GM21528 (cell line): ENCODE data around the gene GNAL.
A peak's percentile ranks its signal among the peaks of the same experiment; 100 is the strongest.
"Not testable (repeated sequence)": the region's sequence is repeated elsewhere in the genome, so short reads cannot be mapped to it uniquely, and the experiment has no call there.

Experiments
- ATAC-seq: cut with Tn5 transposase; IDR thresholded peaks from one replicate; pipeline ENCODE4 v1.9.1; 2021; ENCODE audit warnings: mild to moderate bottlenecking, moderate library complexity; ENCODE audit not compliant: unreplicated experiment, low FRiP score

Gene GNAL

GRCh38 chr18:11668441-11669169 is 20.5 kb upstream of the GNAL start:
- ATAC-seq = no peak

DNA sequence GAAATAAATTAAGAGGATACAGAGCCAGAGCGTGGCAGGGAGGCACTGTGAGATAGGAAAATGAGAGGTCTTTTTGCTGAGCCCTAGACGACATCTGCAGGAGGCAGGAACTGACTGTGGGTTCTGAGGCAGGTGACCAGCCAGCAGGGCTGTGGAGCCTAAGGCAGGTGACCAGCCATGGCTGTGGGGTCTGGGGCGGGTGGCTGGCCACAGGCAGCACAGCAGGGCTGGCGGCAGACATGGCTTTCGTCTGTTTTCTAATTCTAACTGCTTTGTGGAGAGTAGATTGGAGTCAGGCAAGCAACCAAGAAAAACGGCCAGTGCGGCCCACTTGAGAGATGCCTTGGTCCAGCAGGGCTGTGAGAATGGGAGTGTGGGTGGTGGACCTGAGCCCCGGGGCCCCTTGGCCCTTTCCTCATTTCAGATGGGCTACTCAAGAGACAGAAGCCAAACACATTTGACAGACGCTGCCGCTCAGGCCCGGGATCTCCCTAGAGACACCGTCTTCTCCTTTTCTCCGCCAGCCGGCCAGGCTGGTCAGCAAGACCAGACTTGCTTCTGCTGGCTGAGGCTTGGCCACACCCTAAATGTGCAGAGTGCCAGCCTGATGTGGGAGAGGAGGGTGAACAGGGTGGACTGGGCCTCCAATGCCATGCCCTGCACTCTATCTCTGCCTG is 19.7 kb upstream of the GNAL start:
- ATAC-seq = no peak

DNA sequence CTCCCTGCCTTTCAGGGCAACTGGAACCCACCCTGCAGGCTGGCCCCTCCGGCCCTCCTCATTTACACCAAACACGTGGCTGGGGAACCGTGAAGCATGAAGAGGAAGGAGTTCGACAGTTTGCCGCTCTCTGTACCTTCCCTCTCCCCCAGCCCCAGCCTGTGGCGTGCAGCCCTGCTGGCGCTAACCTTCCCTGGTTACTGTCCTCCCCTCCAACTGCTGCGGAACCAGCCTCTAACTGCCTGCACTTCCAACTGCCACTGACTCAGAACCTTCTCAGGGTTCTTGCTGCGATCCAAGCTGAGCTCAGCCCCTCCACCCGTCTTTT is 19.2 kb upstream of the GNAL start:
- ATAC-seq = no peak

- ATAC-seq = no peak
Observed at GRCh38 chr18:11671156-11671555, 17.9 kb upstream of the GNAL start.

GRCh38 chr18:11672198-11672597 is 16.9 kb upstream of the GNAL start:
- ATAC-seq = no peak

DNA sequence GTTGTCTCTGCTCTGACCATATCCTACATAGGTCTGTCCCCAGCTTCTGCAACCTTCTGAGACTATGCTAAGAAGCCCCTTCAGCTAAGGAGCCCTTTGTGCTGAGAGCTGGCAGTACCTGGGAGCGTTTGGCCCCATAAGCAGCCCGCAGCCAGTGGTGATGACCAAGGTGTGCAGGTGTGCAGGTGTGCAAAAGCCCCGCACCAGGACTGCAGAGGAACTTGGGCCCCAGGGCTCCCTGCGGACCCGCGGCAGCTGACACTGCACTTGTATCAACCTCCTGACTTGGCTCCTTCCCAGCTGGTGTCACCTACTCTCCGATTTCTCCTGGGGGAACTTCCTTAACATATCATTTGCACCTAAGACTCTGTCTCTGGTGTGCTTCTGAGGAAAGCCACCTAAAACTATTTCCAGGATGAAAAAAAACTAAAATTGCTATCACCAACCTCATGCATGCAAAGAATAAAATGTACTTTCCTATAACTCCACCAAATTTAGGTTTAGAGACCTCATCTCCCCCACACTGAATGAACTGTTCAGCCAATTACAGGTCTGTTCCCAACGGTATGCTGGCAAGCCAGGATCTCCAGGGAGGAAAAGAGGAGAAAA is 16.1 kb upstream of the GNAL start:
- no peak for ATAC-seq

GRCh38 chr18:11673560-11673959 is 15.5 kb upstream of the GNAL start:
- ATAC-seq = no peak

GRCh38 chr18:11674119-11674518 is 14.9 kb upstream of the GNAL start:
- no peak for ATAC-seq

DNA sequence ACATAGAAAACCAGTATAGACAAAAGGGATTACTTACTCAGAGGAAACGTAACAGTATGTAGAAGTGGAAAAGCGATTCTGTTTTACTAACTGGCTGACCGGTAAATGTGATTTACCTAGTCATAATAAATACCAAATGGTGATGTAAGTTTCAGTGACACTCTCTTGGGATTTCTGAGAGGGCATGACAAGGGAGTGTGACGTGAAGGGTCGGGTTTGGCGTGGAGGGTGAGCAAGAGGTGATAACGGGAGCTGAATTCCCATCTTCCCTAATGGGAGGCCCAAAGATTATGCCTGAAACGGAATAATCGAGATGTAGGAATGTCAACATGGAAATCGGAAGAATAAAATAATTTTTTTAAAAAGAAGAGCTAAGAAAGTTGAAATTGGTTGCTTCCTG is 12.7 kb upstream of the GNAL start:
- no peak for ATAC-seq

DNA sequence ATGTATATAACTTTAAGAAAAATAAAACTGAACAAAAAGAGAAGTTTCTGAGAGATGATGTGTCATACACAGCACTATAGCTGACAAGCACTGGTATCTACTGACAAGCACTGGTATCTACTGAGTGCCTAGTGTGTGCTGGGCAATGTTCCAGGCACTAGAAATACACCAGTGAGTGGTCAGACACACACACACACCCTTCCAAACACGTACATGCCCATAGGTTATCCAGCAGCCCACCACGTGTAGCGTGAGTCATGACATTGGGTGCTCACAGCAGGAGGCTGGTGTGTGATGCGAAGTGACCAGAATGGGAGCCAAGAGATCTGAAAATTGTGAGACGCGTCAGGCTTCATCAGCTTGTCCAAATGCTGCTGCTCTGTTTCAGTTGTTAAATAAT is 12.2 kb upstream of the GNAL start:
- ATAC-seq = no peak

GRCh38 chr18:11678211-11678610 is 10.9 kb upstream of the GNAL start:
- no peak for ATAC-seq

- peak; percentile 44 for ATAC-seq
Observed at GRCh38 chr18:11689669-11690565, 853 bp downstream of the GNAL start.

GRCh38 chr18:11690660-11691059 is 1.6 kb downstream of the GNAL start:
- not testable (repeated sequence) for ATAC-seq

DNA sequence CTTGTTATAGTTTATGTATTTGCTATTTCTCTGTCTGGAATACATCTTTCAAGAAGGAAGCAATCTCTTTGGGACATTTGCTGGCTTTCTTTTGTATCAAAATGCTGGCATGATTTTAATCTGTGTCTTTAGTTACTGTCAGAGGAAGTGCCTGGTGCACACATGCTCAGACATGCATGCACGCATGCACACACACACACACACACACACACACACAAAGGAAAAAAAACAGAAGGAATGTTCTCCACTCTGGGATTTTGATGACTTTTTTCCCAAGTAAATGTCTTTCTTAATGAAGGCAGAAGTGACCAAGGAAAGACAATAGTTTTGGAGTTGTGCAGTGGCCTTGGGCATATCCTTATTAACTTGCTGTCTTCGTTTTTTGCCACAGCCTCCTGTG is 6.7 kb downstream of the GNAL start:
- no peak for ATAC-seq

GRCh38 chr18:11696451-11696850 is 7.4 kb downstream of the GNAL start:
- no peak for ATAC-seq

GRCh38 chr18:11700876-11701275 is 11.8 kb downstream of the GNAL start:
- ATAC-seq = no peak

GRCh38 chr18:11710578-11710977 is 21.5 kb downstream of the GNAL start:
- no peak for ATAC-seq

DNA sequence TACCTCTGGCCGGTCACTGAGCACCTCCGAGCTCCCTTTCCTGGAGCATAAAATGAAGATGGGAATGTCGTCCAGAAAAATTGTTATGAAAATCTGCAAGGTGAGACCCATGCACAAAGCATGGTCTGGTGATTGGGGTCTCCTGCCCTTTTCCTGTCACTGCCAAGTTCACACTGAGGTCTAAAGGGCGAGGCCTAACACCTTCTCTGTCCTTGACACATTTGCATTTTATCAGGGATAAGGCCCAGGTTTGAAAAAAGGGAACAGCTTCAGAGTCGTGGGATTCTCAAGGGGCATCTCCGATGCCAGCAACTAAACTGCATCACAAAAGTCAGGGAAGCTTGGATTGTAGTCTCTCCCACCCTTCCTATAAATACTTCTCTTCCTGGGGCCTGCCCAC is 24.7 kb downstream of the GNAL start:
- ATAC-seq = no peak

DNA sequence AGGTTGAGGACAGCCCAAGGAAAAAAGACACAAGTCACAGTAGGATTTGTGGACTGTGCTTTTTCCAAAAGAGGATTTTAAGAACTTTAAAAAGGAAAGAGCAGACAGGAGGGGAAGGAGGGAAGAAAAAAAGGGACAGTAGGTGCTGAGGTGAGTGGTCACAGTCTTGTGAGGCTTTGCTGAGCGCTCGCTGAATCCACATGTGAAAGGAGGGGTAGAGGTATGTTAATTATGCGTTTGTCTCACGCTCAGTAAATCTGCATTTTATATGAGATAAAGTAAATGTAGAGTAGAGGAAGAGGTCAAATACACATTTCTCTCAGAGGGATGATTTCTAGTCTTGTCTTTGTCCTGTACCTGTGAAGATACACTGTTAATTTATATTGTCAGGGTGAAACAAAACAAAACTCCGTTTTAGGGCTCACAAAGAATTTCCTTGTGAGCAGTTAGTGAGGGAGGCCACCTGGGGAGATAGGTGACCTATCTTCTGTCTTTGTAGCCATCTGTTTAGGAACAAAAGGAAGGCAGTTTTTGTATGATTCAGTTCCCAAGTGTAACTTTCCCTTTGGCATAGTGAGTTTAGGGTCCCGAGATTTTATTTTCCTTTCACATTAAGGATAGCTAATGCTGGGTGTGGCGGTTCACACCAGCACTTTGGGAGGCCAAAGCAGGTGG is 25.3 kb downstream of the GNAL start:
- ATAC-seq = no peak

DNA sequence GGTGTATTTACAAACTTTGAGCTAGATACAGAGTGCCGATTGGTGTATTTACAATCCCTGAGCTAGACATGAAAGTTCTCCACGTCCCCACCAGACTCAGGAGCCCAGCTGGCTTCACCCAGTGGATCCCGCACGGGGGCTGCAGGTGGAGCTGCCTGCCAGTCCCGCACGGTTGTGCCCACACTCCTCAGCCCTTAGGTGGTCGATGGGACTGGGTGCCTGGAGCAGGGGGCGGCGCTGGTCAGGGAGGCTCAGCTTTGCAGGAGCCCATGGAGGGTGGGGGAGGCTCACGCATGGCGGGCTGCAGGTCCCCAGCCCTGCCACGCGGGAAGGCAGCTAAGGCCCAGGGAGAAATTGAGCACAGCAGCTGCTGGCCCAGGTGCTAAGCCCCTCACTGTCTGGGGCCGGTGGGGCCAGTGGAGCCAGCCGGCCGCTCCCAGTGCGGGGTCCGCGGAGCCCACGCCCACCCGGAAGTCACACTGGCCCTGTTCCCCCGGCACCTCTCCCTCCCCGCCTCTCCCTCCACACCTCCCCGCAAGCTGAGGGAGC is 27.8 kb downstream of the GNAL start:
- ATAC-seq = not testable (repeated sequence)
